Smooth muscle cell (in vitro differentiated cells): ENCODE data around the gene ZNF275. TPM values are rescaled to one million over a fixed set of nuclear protein-coding genes. Genes with fewer than 3 reads are reported as not detected.

Experiments
- DNase-seq: peaks from one replicate; lab custom pipeline; 2025; ENCODE audit not compliant: unreplicated experiment; lab: John Stamatoyannopoulos, UW
- H2AFZ ChIP-seq: fragments of 200-600 bp; sonication (generic); 2 replicates; pipeline ENCODE4 v1.6.0; 2016; ENCODE audit warnings: antibody characterized with exemption, low read depth, mild to moderate bottlenecking
- H3F3A ChIP-seq: fragments of 200-600 bp; sonication (generic); 2 replicates; pipeline ENCODE4 v1.6.0; 2017; ENCODE audit warnings: antibody characterized with exemption, low read depth
- H3K27ac ChIP-seq: fragments of 200-600 bp; sonication (generic); 2 replicates; pipeline ENCODE4 v1.5.1; 2016; ENCODE audit warnings: low read depth, mild to moderate bottlenecking
- H3K27me3 ChIP-seq: fragments of 200-600 bp; sonication (generic); 2 replicates; pipeline ENCODE4 v1.6.1; 2016; ENCODE audit warnings: low read depth, mild to moderate bottlenecking
- H3K36me3 ChIP-seq: fragments of 200-600 bp; sonication (generic); 2 replicates; pipeline ENCODE4 v1.5.1; 2016; ENCODE audit warnings: low read depth
- H3K4me1 ChIP-seq: fragments of 200-600 bp; sonication (generic); 2 replicates; pipeline ENCODE4 v1.5.1; 2016; ENCODE audit warnings: low read depth
- H3K4me2 ChIP-seq: fragments of 200-600 bp; sonication (generic); 2 replicates; pipeline ENCODE4 v1.6.0; 2016; ENCODE audit warnings: mild to moderate bottlenecking
- H3K4me3 ChIP-seq: fragments of 200-600 bp; sonication (generic); 2 replicates; pipeline ENCODE4 v1.5.1; 2016; ENCODE audit warnings: mild to moderate bottlenecking
- H3K79me2 ChIP-seq: fragments of 200-600 bp; sonication (generic); 2 replicates; pipeline ENCODE4 v1.6.0; 2016; ENCODE audit warnings: low read depth, mild to moderate bottlenecking
- H3K9ac ChIP-seq: fragments of 200-600 bp; sonication (generic); 2 replicates; pipeline ENCODE4 v1.6.0; 2016; ENCODE audit warnings: low read depth
- H3K9me3 ChIP-seq: fragments of 200-600 bp; sonication (generic); replicated peaks from 2 replicates; pipeline ENCODE4 v1.5.1; 2016; ENCODE audit warnings: low read depth
- H4K20me1 ChIP-seq: fragments of 200-600 bp; sonication (generic); 2 replicates; pipeline ENCODE4 v1.6.0; 2016; ENCODE audit warnings: low read depth
- WGBS: methylation state at CpG from one replicate; pipeline ENCODE4 v1.1.7; 2016; ENCODE audit warnings: low lambda C conversion rate; 5-methylcytosine and 5-hydroxymethylcytosine counted together
- polyA plus RNA-seq: library from polyadenylated mRNA; unstranded; fragments of >200 nt; fragmentation: Nextera tagmentation; extraction: Ambion mirVana; gene quantifications from 2 replicates; pipeline ENCODE4 v1.2.1, GENCODE V29; 2016
- total RNA-seq: library from RNA; depleted of rRNA; stranded (reverse); fragments of >200 nt; gene quantifications from 2 replicates; pipeline ENCODE4 v1.2.3, GENCODE V29; 2014
- TF ChIP-seq, protein P1 (sequence below): fragments of 200-600 bp; sonication (generic); IDR thresholded peaks from 2 replicates; pipeline ENCODE4 v1.5.1; 2017; ENCODE audit warnings: borderline replicate concordance, mild to moderate bottlenecking, antibody characterized with exemption; ENCODE audit not compliant: insufficient read depth, poor library complexity, severe bottlenecking

The ZNF275 gene
- total and polyA plus RNA-seq, 2 experiments from 2014 or later = 9.7 to 17.8 TPM

DNA sequence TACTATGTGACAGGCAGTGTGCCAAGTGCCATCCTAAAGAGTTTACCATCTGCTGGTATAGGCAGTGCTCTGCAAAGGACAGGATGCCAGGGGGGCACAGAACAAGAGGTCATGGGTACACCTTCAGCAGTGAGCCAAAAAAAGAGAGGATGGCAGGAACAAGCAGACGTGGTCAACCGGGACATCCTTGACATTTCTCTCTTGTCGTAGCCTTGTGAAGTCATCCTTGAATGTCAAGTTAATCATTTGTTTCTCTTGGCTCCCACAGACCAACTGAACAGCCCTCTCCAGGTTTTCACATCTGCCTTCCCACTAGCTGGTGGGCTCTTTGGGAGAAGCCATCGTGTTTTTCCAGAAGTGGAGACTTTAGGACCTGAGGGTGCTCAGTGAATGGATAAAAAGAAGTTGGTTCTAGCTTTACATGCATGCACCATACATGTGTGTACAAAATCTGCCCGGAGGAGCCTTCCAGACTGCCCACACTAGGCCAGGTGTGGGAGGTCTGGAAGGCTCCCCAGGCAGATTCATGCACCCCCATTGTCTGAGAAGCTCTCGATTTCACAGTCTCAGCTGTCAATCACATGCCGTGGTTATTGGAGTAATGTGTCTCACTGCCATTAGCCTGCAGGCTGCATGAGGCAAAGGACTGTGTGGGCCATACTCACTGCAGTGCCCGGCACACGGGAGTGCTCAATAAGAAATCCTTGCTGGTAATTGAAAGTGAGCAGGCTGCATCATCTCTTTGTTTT, 28.8 kb upstream of the ZNF275 start:
- Histone ChIP-seq H3K9ac (no peak overlapping the region), H3K4me2 (no peak overlapping the region), H3K9me3 (peaks cover 6% of the 10 kb centered on the region), H3K4me1 (no peaks in the 10 kb centered on the region), H4K20me1 (no peaks in the 10 kb centered on the region), H3K4me3 (no peak overlapping the region), H2AFZ (no peak overlapping the region), H3K27me3 (peaks cover 6% of the 10 kb centered on the region), H3F3A (no peaks in the 10 kb centered on the region), H3K27ac (no peak overlapping the region), H3K36me3 (no peaks in the 10 kb centered on the region), H3K79me2 (no peaks in the 10 kb centered on the region)
- TF ChIP-seq, protein P1, sequence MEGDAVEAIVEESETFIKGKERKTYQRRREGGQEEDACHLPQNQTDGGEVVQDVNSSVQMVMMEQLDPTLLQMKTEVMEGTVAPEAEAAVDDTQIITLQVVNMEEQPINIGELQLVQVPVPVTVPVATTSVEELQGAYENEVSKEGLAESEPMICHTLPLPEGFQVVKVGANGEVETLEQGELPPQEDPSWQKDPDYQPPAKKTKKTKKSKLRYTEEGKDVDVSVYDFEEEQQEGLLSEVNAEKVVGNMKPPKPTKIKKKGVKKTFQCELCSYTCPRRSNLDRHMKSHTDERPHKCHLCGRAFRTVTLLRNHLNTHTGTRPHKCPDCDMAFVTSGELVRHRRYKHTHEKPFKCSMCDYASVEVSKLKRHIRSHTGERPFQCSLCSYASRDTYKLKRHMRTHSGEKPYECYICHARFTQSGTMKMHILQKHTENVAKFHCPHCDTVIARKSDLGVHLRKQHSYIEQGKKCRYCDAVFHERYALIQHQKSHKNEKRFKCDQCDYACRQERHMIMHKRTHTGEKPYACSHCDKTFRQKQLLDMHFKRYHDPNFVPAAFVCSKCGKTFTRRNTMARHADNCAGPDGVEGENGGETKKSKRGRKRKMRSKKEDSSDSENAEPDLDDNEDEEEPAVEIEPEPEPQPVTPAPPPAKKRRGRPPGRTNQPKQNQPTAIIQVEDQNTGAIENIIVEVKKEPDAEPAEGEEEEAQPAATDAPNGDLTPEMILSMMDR = no peak
- WGBS = 75% methylated on average over 9 of the region's 9 CpGs
- DNase-seq = no peak

DNA sequence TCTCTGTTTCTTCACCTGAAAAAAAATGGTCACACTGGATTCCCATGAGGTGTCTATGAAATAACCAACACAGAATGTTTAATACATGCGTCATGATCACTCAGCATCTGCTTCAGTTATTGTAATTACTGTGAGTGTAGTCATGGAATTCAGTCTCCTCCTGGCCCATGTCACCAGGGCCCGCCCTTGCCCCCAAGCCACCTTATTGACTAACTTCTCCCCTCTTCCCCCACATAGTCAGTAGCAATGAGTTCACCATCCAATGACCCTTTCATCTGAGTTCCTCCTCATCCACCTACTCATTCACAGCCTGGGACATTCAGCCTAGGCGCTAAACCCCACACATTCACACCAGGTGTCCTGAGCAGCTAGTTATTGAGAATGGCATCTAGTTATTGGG, 28.0 kb upstream of the ZNF275 start:
- Histone ChIP-seq H3K79me2 (no peaks in the 10 kb centered on the region), H3K4me3 (no peak overlapping the region), H3F3A (no peaks in the 10 kb centered on the region), H3K9me3 (peaks cover 4% of the 10 kb centered on the region), H3K27ac (no peak overlapping the region), H4K20me1 (no peaks in the 10 kb centered on the region), H2AFZ (no peak overlapping the region), H3K9ac (no peak overlapping the region), H3K36me3 (no peaks in the 10 kb centered on the region), H3K27me3 (peaks cover 6% of the 10 kb centered on the region), H3K4me2 (no peak overlapping the region), H3K4me1 (no peaks in the 10 kb centered on the region)
- 78% methylated on average over 3 of the region's 3 CpGs for WGBS
- TF ChIP-seq, protein P1 = no peak
- DNase-seq = no peak

DNA sequence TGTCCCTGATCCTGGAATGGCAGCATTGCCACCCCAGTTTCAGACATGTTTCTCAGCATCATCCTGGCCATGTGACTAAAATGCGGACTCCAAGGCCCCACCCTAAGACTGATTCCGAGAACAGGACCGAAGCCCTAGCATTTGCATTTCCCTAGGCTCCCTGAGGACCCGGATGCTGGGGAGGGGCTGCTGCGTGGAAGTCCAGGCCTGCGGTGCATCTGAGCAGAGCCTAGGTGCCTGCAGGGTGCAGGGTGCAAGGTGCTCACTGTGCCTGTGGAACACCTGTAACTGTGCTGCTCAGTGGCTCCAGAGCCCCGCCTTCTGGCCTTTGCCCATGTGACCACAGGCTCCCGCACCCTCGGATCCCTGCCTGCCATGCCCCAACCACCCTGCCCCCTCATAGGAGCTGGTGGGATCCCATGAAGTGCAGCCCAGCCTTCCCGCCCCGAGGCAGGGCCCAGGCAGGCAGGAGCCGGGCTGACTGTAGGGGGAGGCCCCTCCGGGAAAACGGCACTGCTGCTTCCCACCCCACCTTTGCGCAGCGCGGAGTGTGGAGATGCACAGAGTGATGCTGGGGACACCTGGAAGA, 27.3 kb upstream of the ZNF275 start:
- Histone ChIP-seq H3K27ac (no peak overlapping the region), H3K27me3 (peaks cover 6% of the 10 kb centered on the region), H3K36me3 (no peaks in the 10 kb centered on the region), H3K9ac (no peak overlapping the region), H3K4me1 (no peaks in the 10 kb centered on the region), H2AFZ (no peak overlapping the region), H3K4me3 (no peak overlapping the region), H3K9me3 (no peaks in the 10 kb centered on the region), H3K79me2 (no peaks in the 10 kb centered on the region), H3K4me2 (no peak overlapping the region), H4K20me1 (no peaks in the 10 kb centered on the region), H3F3A (no peaks in the 10 kb centered on the region)
- WGBS = 87% methylated on average over 17 of the region's 17 CpGs
- DNase-seq = no peak
- TF ChIP-seq, protein P1 = no peak
